Fibroblast of pulmonary artery (primary cell): ENCODE results near the gene GRIK3.
"Not testable (repeated sequence)": the region's sequence is repeated elsewhere in the genome, so short reads cannot be mapped to it uniquely, and the experiment has no call there.

Experiments used
- DNase-seq: peaks from one replicate; pipeline ENCODE4 v3.0.0-alpha.2; 2010; ENCODE audit warnings: low read depth
- H3K4me3 ChIP-seq: replicated peaks from 2 replicates; pipeline ENCODE4 v1.5.1; 2011; ENCODE audit warnings: low read depth, mild to moderate bottlenecking, control low read depth, low read length, moderate library complexity
- TF ChIP-seq, protein P1 (sequence below): IDR thresholded peaks from 2 replicates; pipeline ENCODE4 v1.5.1; 2011; ENCODE audit warnings: mild to moderate bottlenecking, control low read depth, low read length, inconsistent platforms; ENCODE audit errors: missing control alignments

Gene GRIK3

GRCh38 chr1:36913484-36914060 is 120.7 kb downstream of the GRIK3 start:
- DNase-seq: no peak
- no peak overlapping the region for H3K4me3 ChIP-seq
- TF ChIP-seq, protein P1, sequence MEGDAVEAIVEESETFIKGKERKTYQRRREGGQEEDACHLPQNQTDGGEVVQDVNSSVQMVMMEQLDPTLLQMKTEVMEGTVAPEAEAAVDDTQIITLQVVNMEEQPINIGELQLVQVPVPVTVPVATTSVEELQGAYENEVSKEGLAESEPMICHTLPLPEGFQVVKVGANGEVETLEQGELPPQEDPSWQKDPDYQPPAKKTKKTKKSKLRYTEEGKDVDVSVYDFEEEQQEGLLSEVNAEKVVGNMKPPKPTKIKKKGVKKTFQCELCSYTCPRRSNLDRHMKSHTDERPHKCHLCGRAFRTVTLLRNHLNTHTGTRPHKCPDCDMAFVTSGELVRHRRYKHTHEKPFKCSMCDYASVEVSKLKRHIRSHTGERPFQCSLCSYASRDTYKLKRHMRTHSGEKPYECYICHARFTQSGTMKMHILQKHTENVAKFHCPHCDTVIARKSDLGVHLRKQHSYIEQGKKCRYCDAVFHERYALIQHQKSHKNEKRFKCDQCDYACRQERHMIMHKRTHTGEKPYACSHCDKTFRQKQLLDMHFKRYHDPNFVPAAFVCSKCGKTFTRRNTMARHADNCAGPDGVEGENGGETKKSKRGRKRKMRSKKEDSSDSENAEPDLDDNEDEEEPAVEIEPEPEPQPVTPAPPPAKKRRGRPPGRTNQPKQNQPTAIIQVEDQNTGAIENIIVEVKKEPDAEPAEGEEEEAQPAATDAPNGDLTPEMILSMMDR: no peak

GRCh38 chr1:36913016-36913415 is 121.3 kb downstream of the GRIK3 start:
- H3K4me3 ChIP-seq: no peak overlapping the region
- DNase-seq: no peak
- TF ChIP-seq, protein P1: no peak

- no peak for DNase-seq
- no peak overlapping the region for H3K4me3 ChIP-seq
- TF ChIP-seq, protein P1: no peak
Observed at GRCh38 chr1:36912365-36912865, 121.9 kb downstream of the GRIK3 start.

GRCh38 chr1:36911561-36912364 is 122.6 kb downstream of the GRIK3 start:
- TF ChIP-seq, protein P1: no peak
- no peak for DNase-seq
- H3K4me3 ChIP-seq: no peak overlapping the region

DNA sequence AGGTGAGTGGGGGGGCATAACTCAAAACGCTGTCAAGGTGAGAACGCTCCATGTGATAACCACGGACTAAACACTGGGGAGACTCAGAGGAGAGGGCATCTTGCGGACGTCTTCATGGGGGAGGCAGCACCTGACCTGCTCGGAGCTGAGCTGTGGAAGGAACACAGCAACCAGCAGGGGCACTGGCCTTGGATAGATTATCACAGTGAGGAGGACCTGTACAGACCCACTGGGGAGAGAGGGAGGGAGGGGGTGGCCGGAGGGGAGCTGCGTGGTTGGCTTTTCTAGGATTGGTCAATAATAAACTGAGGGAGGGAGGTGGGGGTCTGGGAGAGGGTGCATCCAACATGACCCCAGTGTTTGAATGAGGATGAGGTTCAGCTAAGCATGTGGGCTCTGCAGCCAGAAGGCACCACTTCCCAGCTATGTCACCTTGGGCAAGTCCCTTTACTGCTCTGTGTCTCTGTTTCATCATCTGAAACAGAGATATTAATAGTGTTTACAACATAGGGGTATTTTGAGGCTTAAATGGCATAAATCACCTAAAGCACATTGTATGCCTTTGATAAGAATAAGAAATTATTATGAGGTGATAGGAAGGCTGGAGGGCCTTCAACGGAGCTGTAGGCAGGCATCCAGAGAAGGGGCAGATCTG is 123.3 kb downstream of the GRIK3 start:
- no peak overlapping the region for H3K4me3 ChIP-seq
- DNase-seq: no peak
- TF ChIP-seq, protein P1: no peak

GRCh38 chr1:36909946-36910725 is 124.2 kb downstream of the GRIK3 start:
- TF ChIP-seq, protein P1: no peak
- DNase-seq: no peak
- H3K4me3 ChIP-seq: no peak overlapping the region

GRCh38 chr1:36909359-36909758 is 125.0 kb downstream of the GRIK3 start:
- DNase-seq, H3K4me3 ChIP-seq: not testable (repeated sequence)
